Gastrocnemius medialis (tissue), 4 donors: ENCODE results near the gene SH2D6. TPM values are rescaled to one million over a fixed set of nuclear protein-coding genes. Genes with fewer than 3 reads are reported as not detected.

Experiments
- ATAC-seq, 2 donors: fragments of 150-250 bp; one replicate each; pipeline ENCODE4 v1.9.1; 2016
- DNase-seq, 2 donors: peaks; one replicate each; pipeline ENCODE4 v3.0.0-alpha.2; 2019
- H3K27ac ChIP-seq, 4 donors: fragments of 200-600 bp; sonication (generic); 1 replicate in 1 of 4; 2 replicates in 3 of 4; pipeline ENCODE4 v1.5.1; 2016 to 2018; ENCODE audit warnings: mild to moderate bottlenecking in 2 of 4, moderate library complexity in 1 of 4
- H3K27me3 ChIP-seq, 3 donors: fragments of 200-600 bp; sonication (generic) in 2 of 3; 1 replicate in 1 of 3; 2 replicates in 2 of 3; pipeline versions ENCODE4 v1.5.1 to v1.6.0; 2016 to 2019; ENCODE audit warnings: mild to moderate bottlenecking in 1 of 3, moderate library complexity in 1 of 3
- H3K36me3 ChIP-seq, 2 donors: fragments of 200-600 bp; sonication (generic) in 1 of 2; one replicate each; pipeline ENCODE4 v1.5.1; 2017 to 2018
- H3K4me1 ChIP-seq, 2 donors: fragments of 200-600 bp; sonication (generic) in 1 of 2; one replicate each; pipeline ENCODE4 v1.5.1; 2016 to 2017; ENCODE audit warnings: mild to moderate bottlenecking in 2 of 2
- H3K4me3 ChIP-seq, 4 donors: fragments of 200-600 bp; sonication (generic) in 3 of 4; 1 replicate in 1 of 4; 2 replicates in 3 of 4; pipeline ENCODE4 v1.5.1; 2016 to 2019; ENCODE audit warnings: mild to moderate bottlenecking in 2 of 4
- H3K9me3 ChIP-seq, 3 donors: fragments of 200-600 bp; sonication (generic) in 2 of 3; 1 replicate in 1 of 3; 2 replicates in 2 of 3; pipeline ENCODE4 v1.5.1; 2016 to 2019
- CTCF ChIP-seq, 5 experiments: fragments of 450-650 bp in 3 of 5; fragments of 200-600 bp in 2 of 5; sonication (generic) in 2 of 5; IDR thresholded peaks in 4 of 5; conservative IDR thresholded peaks in 1 of 5; 1 replicate in 4 of 5; 2 replicates in 1 of 5; pipeline ENCODE4 v1.5.1; 2016 to 2019; ENCODE audit warnings: antibody characterized with exemption in 5 of 5, mild to moderate bottlenecking in 3 of 5, moderate library complexity in 3 of 5
- POLR2A ChIP-seq, 2 donors: fragments of 450-650 bp; IDR thresholded peaks; one replicate each; pipeline ENCODE4 v1.6.1; 2017; ENCODE audit warnings: antibody characterized with exemption in 2 of 2, mild to moderate bottlenecking in 2 of 2, moderate library complexity in 2 of 2
- in situ Hi-C, 4 donors: fragments of 200-750 bp; cut with MboI; loops; one replicate each; pipeline versions ENCODE4 v1.15.0 to v1.8.0; 2017; ENCODE audit warnings: low sequenced_read_pairs in 4 of 4
- intact Hi-C: fragments of 100-400 bp; cut with DNase I; formaldehyde crosslinking; loops from one replicate; pipeline ENCODE4 v1.15.1; 2023; ENCODE audit warnings: low total_unique reads
- total RNA-seq, 4 donors: library from RNA; depleted of rRNA; stranded (reverse); fragments of >200 nt; gene quantifications; one replicate each; pipeline versions ENCODE4 v1.1.0 to v1.2.3, GENCODE V29; 2016

The SH2D6 gene
- total RNA-seq, 4 donors from 2014 or later, result 3.5 TPM; not detected in 3

- intact Hi-C loops (no loop called here), in situ Hi-C loops (no loop called here)
- Histone ChIP-seq H3K4me3 (no peak overlapping the region), H3K27ac (no peak overlapping the region), H3K4me1 (no peaks in the 10 kb centered on the region), H3K9me3 (no peaks in the 10 kb centered on the region), H3K27me3 (no peaks in the 10 kb centered on the region), H3K36me3 (no peaks in the 10 kb centered on the region)
- no peak for TF ChIP-seq CTCF (IDR thresholded peaks at IDR 0.05 in 4 of 5, conservative IDR thresholded peaks at IDR 0.05 in 1 of 5)
- TF ChIP-seq POLR2A (IDR thresholded peaks at IDR 0.05), result no peak
- no peak for ATAC-seq
- no peak for DNase-seq
Measured at GRCh38 chr2:85485815-85486214, 67.3 kb downstream of the SH2D6 start.

Other genes with a start within 250 kb of the SH2D6 start
- gene TGOLN2, start 90.7 kb upstream of the SH2D6 start, total RNA-seq, result 10 to 100 TPM; 29.5 to 81.7 (median 61.9) TPM
- gene RETSAT, start 64.2 kb upstream of the SH2D6 start, total RNA-seq, result 100 to 1,000 TPM in 3 of 4 donors, 10 to 100 TPM in 1; 62.2 to 151 (median 116) TPM
- 10 to 100 TPM; 15.9 to 31.7 (median 25.0) TPM for gene ELMOD3, start 63.9 kb upstream of the SH2D6 start, total RNA-seq
- 10 to 100 TPM; 15.9 to 35.6 (median 23.1) TPM for gene CAPG, start 8.3 kb upstream of the SH2D6 start, total RNA-seq
- 100 to 1,000 TPM in 1 of 4 donors, 10 to 100 TPM in 3; 33.2 to 131 (median 56.0) TPM for gene MAT2A, start 120.5 kb downstream of the SH2D6 start, total RNA-seq
- gene GGCX, start 142.8 kb downstream of the SH2D6 start, total RNA-seq, result 10 to 100 TPM; 18.3 to 33.1 (median 28.2) TPM
- gene VAMP8, start 158.9 kb downstream of the SH2D6 start, total RNA-seq, result 10 to 100 TPM in 1 of 4 donors, 1 to 10 TPM in 3; 5.3 to 12.1 (median 7.1) TPM
- gene VAMP5, start 165.7 kb downstream of the SH2D6 start, total RNA-seq, result 10 to 100 TPM; 19.9 to 47.0 (median 36.9) TPM
- 100 to 1,000 TPM; 207 to 235 (median 215) TPM for gene RNF181, start 177.0 kb downstream of the SH2D6 start, total RNA-seq
- gene TMEM150A, start 184.0 kb downstream of the SH2D6 start, total RNA-seq, result 100 to 1,000 TPM in 1 of 4 donors, 10 to 100 TPM in 3; 44.4 to 102 (median 80.7) TPM
- 10 to 100 TPM; 28.4 to 35.4 (median 32.3) TPM for gene C2orf68, start 193.4 kb downstream of the SH2D6 start, total RNA-seq
- gene USP39, start 197.5 kb downstream of the SH2D6 start, total RNA-seq, result 100 to 1,000 TPM in 1 of 4 donors, 10 to 100 TPM in 3; 72.2 to 139 (median 92.1) TPM
- not detected for gene SFTPB, start 249.5 kb downstream of the SH2D6 start, total RNA-seq